Activated CD8-positive, alpha-beta memory T cell treated with anti-CD3 and anti-CD28 coated beads for 36 hours (primary cell): ENCODE results near the gene ERGIC2. TPM values are rescaled to one million over a fixed set of nuclear protein-coding genes. Genes with fewer than 3 reads are reported as not detected.
"Not testable (repeated sequence)": the region's sequence is repeated elsewhere in the genome, so short reads cannot be mapped to it uniquely, and the experiment has no call there.

Experiments
- CTCF ChIA-PET: fragments of 350-600 bp; sonication (Branson Sonifier 250); formaldehyde crosslinking; loops from one replicate; lab custom pipeline; 2021; ENCODE audit warnings: antibody characterized with exemption; lab: Charles Lee
- POLR2A ChIA-PET: fragments of 350-600 bp; sonication (Branson Sonifier 250); formaldehyde crosslinking; loops from one replicate; lab custom pipeline; 2021; ENCODE audit warnings: antibody characterized with exemption; lab: Charles Lee
- total RNA-seq, 2 experiments: library from RNA; stranded (reverse); gene quantifications; one replicate each; pipeline ENCODE4 v1.2.3, GENCODE V29; 2021

The ERGIC2 gene
- total RNA-seq, 2 experiments from 2014 or later: 132 to 137 TPM

DNA sequence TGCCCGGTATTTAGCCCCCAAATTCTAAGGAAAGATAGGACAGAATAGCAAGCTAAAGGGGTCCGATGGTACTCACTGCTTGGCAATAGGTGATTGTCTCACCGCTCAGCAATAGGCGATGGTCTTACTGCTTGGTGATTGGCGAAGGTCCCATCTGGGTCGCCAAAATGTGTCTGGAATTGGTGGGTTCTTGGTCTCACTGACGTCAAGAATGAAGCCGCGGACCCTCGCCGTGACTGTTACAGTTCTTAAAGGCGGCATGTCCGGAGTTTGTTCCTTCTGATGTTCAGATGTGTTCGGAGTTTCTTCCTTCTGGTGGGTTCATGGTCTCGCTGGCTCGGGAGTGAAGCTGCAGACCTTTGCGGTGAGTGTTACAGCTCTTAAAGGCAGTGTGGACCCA lies 4.2 kb upstream of the ERGIC2 start:
- CTCF ChIA-PET, POLR2A ChIA-PET: not testable (repeated sequence)

DNA sequence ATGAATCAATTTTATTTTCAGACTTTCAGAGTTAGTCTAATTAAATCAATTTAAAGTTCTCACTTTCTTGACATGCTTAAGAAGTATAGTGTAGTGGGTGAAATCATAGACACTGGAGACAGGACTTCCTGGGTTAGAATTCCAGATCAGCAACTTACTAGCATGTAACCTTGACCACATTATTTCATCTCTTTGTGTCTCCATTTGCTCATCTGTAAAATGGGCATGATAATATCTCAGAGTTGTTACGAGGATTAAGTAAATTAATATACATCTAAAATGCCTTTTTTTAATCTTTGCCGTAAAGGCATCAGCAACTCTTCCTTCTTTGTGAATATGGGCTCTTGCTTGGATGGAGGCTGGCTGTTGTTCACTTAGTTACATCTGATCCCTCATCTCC lies 1.3 kb upstream of the ERGIC2 start:
- ChIA-PET POLR2A (no interaction called here), CTCF (no interaction called here)

DNA sequence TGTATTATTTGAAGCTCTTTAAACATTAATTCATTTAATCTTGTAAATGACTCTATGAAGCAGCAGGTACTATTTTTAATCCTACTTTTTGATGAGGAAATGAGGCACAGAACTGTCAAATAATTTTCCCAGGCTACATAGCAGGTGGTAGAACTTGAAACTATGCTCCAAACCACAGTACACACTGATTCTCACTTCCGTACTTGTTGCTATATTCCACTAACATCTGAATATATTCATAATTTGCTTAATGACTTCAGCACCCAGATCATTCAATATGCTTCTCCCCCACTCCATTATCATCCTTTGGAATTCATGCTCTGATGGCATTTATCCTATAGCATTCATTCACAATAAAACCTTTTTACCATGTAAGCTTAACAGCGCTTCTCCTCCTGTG lies 4.9 kb downstream of the ERGIC2 start:
- ChIA-PET CTCF (no interaction called here), POLR2A (no interaction called here)

DNA sequence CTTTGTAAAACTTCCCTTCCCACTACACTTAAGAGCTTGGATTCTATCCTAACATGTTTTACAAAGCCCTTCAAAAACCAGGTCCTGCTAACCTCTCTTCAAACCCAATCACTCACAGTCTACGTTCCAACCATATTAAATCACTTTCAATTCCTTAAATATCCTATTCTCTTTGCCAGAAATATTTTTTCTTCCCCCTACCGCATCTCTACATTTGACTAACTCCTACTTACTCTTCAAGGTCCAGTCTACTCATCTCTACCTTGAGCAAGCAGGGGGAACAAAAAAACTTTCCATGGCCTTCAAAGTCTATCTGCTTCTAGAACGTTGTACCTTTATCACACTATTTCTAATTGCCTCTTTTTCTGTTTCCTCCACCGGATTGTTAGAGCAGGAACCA lies 6.1 kb downstream of the ERGIC2 start:
- ChIA-PET CTCF (no interaction called here), POLR2A (no interaction called here)

DNA sequence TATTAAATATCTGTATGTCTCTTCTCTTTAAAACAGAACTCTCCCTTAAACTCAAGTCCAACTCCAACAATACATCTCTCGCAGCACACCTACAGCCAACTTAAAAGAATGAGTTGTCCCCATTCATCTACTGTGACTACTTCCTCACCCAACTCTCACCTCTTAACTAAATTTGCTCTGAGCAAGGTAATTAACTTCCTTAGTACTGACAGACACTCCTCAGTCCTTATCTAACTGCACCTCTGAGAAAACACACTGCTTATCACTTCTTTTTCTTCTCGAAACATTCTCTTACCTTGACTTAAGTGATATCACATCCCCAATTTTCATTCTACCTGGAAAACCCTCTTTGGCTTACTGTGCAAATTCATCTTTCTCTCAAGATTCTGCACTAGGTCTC lies 7.0 kb downstream of the ERGIC2 start:
- POLR2A ChIA-PET: no interaction called here
- CTCF ChIA-PET: no interaction called here

DNA sequence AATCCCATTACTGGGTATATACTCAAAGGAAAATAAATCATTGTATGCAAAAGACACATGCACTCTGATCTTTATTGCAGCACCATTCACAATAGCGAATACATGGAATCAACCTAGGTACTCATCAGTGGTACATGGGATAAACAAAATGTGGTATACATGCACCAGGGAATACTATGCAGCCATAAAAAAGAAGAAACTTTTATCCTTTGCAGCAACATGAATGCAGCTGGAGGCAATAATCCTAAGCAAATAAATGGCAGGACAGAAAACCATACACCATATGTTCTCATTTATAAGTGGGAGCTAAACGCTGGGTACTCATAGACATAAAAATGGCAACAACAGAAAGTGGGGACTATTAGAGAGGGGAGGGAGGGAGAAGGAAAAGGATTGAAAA lies 15.9 kb downstream of the ERGIC2 start:
- ChIA-PET POLR2A (no interaction called here), CTCF (no interaction called here)

DNA sequence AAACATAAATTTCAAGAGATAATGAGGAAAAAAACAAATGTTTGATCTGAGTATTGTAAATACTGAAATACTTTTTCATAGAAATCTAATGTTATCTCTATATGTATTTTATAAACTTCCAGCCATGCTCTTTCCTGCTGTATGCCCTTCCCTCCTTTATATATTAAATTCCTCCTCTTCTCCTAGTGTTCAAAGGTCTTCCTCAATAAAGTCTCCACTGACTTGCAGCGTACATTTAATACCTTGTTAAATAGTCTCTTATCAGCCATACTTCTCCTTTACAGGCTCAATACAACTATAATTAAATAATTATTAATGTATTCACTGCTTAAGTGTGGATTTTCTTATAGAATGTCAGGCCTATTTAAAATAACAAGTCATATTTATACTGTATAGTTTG lies 26.0 kb downstream of the ERGIC2 start:
- POLR2A ChIA-PET: no interaction called here
- CTCF ChIA-PET: no interaction called here

DNA sequence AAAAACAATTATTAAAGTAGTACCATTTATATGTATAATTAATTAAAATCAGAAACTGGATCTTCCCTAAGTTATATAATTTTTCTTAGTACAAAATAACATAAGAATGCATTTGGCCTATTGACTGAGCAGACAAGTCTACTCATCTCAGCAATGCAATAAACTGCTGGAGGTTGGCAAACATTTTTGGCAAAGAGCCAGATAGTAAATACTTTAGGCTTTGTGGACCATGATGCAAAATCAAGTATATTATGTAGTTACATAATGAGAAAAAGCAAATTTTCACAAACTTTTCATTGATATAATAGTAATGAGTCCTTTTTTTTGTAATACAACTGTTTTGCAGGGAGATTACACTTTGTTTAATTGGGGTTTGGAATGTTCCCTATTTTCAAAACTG lies 30.9 kb downstream of the ERGIC2 start:
- ChIA-PET POLR2A (no interaction called here), CTCF (no interaction called here)

DNA sequence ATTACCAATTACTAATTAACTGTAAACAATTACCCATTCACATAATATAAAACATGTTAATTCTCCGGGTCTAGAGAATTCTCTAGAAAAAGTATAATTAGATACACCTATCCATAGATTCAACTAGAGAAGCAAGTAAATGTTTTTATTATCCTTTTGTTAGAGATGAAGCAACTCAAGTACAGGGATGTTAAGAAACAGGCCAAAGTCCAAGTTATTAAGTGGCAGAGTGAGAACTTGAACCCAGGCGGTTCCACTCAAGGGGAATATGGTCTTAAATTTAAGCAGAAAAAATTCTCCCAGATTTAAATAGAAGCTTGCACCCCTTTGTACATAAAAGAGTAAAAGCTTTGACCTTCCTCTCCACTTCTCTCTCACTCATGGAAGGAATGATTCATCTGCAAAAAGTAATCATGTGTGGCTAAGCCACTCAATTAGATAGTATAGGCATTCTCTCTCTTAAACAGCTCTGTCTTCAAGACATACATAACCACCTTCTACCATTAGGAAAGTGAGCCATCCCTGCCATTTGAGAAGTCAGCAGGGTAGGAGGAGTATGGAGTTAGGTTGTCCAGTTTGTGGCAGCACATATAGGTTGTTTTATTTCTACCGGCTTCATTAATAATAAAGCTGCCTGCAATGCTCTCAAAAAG lies 34.1 kb downstream of the ERGIC2 start:
- CTCF ChIA-PET: no interaction called here

DNA sequence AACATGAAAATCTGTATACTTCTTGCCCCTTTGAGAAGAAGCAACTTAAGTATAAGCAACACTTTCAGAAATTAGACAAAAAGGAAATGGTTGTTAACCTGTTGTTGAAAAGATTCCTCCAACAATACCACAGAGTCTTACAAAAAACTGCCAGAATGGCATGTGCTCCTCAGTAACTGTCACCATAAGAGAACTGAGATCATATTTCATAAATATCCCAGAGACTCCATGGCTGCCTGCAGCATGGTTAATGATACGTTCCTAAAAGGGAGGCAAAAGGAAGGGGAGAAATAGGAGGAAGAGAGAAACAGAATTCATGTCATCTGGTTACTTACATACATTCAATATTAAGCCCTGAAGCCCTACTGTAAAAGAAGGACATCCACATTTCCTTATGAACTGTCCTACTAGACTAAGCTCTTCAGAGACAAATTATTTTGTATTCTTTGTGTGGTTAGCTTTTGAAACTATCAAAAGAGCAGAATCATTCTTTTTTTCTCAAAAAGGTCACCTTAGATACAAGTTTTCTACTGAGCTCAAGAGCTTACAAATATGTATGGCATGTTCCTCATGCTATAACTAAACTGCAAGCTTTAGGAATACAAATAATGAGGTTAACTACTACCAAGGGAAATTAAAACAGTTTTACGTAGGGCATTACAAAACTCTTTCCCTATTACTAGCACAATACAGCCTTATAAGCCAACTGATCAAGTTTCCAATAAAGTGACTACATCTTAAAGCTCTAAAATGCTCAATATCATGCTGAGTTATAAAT lies 37.8 kb downstream of the ERGIC2 start:
- ChIA-PET POLR2A (no interaction called here), CTCF (interaction anchor here (0.6 kb wide), 1 partner anchor 38 kb away, joined by 3 read pairs; the partner anchor contains the start of gene ERGIC2)

More for the DNA sequence above, 34.1 kb downstream of the ERGIC2 start:
- POLR2A ChIA-PET: no interaction called here

DNA sequence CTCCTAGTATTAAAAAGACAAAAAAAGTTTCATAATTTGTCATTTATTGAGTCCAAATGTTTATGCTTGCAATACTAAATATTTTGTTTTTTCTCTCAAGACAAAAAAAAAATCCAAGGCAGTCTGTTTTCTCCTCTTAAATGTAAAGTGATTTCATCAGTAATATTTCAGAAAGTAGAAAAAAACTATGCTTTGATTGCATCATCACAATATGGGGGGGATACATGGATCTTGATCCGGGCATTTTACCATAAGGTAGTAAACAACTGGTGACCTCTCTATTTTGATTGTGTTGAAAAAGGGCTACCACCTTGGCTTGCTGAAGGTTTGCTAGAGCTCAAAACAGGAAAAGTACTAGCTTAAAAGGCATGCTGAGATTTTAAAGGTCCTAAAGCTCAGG lies 43.6 kb downstream of the ERGIC2 start:
- ChIA-PET CTCF (interaction anchor here (0.7 kb wide), 1 partner anchor 249 kb away, joined by 3 read pairs; no protein-coding TSS in a partner anchor), POLR2A (no interaction called here)

DNA sequence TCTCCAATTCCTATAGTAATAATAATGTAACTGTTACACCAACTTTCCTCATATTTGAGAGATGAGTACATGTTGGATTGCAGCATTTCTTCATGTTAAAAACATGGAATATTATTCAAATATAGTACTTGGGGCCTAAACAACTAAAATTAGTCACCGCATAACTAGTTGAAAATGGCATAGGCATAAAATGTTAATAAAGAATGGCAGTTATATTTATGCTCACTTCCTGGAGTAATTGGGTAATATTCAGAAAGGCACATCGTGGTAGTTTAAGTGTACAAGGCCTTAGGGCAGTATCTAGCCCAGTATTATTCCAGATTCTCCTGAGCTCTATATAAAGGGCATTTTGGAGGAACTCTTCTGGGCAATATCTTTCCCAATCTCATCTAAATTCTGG lies 46.0 kb downstream of the ERGIC2 start:
- ChIA-PET CTCF (no interaction called here), POLR2A (no interaction called here)

DNA sequence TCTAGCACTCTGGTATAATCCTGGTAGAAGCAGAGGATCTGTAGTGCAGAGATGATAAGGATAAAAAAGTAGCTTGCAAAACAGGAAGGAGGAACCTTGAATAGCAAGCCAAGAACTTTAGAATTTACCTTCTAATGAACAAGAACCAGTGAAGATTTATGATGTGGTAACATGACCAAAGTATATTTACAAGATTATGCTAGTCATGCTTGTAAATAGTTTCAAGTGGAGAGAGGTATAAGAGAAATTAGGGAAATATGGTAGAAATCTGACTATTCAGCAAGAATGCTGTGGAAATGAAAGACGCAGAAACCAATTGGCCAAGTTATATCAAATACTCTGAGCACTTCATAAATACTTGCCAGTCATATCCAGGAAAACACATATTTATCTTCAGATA lies 47.8 kb downstream of the ERGIC2 start:
- POLR2A ChIA-PET: no interaction called here
- CTCF ChIA-PET: no interaction called here

DNA sequence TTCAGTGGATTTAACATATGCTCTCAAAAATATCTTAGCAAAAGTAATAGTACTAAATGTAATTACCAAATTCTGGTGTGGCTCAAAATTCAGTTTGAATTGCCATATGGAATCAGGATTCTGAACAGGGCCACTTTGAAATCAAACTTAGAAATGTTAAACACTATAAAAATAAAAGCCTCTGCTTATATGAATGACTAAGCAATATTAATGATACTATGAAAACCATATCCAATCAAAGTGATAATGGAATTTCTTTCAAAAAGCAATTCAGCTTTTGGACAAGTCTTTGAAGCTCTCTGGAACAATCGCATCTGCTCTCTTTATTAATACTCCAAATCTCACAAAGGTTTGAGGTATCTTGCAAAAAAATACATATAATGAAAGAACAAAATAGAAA lies 51.6 kb downstream of the ERGIC2 start:
- ChIA-PET CTCF (no interaction called here), POLR2A (interaction anchor here (0.7 kb wide), 1 partner anchor 327 kb away, joined by 5 read pairs; no protein-coding TSS in a partner anchor)

DNA sequence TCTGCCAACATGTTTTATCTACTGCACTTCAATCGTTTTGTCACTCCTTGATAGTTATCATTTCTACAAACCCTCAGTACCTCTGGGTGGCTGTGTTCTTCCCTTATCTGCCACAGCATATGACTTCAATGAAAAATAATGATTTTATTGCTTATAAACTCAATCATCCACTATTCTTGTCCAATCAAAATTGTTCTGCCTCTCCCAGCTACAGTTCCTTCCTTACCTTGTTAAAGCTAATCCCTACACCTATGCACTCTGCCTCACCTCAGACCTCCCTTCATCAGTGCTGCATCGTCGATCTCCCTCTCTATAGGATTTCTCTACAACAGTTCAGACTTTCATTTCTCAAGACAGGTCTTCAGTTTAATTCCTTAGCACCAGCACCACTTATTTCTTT lies 58.8 kb downstream of the ERGIC2 start:
- ChIA-PET CTCF (interaction anchor here (0.6 kb wide), 1 partner anchor 1864 kb away, joined by 3 read pairs; no protein-coding TSS in a partner anchor), POLR2A (no interaction called here)

DNA sequence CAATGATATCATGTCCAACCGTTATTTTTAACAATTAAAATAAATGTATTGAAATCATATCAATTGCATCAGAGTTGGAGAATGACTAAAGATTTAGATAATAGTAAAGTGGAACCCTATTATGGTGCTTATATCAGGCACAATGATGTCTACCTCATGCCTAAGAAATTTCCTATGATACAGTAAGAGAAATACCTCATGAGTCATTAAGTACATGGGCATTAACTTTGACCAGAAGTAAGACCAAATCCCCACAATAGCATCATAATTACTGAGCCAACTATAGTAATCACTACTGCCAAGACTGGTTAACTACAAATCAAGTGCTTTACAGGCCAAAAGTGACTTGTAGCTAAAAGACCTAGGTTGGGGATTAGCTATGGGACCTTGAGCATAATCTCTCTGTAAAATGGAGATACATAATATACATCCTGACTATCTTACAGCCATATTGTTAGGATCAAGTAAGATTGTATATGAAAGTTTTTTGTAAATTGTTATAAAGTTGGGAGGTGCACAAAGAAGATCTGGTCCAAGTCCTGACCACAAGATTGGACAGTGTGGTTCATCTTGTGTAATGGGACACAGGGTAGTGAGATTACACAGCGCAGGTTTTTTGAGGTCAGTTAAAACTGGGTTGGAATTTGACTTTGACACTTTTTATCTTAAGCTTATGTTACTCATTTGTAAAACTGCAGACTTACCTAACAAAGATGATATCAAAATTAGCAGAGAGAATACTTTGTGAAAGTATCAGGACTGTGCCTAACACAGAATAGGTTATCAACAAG lies 60.5 kb downstream of the ERGIC2 start:
- CTCF ChIA-PET: interaction anchor here (1.4 kb wide), 1 partner anchor 233 kb away, joined by 3 read pairs; no protein-coding TSS in a partner anchor
- POLR2A ChIA-PET: interaction anchor here (0.7 kb wide), 1 partner anchor 810 kb away, joined by 6 read pairs; no protein-coding TSS in a partner anchor

DNA sequence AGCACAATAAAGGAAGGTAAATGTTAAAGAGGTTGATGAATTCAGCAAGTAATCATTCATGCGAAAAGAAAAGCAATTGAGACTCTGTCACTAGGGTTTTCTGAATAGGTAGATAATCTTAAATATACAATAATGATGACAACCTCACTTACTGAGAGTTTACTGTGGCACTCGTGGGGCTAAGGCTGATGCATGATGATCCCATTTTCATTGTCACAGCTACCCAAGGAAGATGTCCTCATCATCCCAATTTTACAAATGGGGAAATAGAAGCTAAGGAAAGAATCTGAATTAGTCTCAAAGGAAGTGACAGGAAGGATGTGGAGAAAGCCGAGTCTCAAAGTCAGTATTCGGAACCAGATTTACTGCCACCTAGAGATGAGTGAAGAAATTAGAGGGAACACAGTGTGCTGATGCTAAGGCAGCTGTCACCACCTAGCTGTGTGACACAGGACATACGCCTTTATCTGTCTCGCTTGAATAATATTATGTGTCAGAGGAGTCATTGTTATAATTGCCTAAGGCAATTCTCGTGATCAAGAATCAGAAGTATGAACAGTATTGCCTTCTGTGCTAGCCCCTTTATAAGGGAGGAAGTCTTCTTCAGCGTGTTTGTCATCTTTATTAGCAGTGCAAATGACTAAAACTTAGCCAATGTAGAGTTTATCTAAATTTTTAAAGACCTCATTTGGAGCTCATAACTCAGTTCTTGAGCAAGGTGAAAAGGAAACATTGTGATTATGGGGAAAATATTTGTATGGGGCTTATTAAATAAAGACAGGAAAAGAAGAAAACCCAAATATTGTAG lies 63.2 kb downstream of the ERGIC2 start:
- ChIA-PET CTCF (interaction anchor here (1.0 to 3.4 kb wide), 3 partner anchors 10 to 245 kb away, joined by 4 to 24 read pairs (median 14); no protein-coding TSS in a partner anchor), POLR2A (interaction anchor here (0.6 kb wide), 1 partner anchor 217 kb away, joined by 3 read pairs; no protein-coding TSS in a partner anchor)

DNA sequence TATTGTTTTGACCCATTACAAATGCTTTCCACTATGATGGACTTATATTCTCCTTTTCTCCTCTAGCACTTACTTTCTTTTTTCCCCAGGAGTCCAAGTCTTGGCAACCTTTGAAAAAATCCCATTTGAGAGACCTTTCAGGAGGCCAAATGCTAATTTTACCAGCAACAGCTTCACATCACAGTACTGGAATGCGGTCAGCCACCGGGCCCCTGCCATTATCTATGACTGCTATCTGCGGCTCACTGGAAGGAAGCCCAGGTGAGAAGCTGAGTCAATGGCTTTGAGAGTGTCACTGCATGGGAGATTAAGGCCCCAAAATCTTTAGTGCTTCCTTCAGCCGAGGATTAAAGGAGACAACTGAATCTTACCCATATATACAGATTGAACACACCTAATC lies 64.2 kb downstream of the ERGIC2 start:
- CTCF ChIA-PET: interaction anchor here (1.8 to 3.4 kb wide), 2 partner anchors 228 to 244 kb away, joined by 14 to 24 read pairs; no protein-coding TSS in a partner anchor
- POLR2A ChIA-PET: no interaction called here

DNA sequence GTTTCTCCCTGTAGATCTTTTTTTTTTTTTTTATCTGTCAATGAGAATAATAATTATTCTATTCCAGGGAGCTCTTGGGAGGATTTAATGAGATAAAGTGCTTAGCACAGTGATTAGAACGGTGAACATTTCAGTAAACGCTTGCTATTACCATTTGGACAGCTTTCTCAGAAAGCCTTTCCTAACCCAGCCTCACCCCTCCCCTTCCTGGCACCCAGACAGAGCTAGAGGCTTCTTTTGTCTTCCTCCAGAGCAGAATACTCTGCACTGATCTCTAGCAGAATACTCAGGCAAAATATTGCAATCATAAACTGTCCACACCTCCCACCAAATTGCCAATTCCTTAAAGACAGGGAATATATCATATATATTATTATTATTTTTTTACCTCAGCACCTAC lies 66.6 kb downstream of the ERGIC2 start:
- CTCF ChIA-PET: no interaction called here
- POLR2A ChIA-PET: no interaction called here
